ENCODE data around the gene SLC25A19. TPM values are rescaled to one million over a fixed set of nuclear protein-coding genes. Genes with fewer than 3 reads are reported as not detected.

SLC25A19 gene
- total RNA-seq, 4 donors from 2014 or later, result 4.0 to 7.1 (median 5.9) TPM

- no peak for DNase-seq (ENCODE audit: low spot score in 2 of 2)
- 48 to 55% methylated on average over 14 of the region's 14 CpGs for WGBS, 2 donors
- H3K4me3 ChIP-seq (ENCODE audit: low read depth, poor library complexity, severe bottlenecking), result no peak overlapping the region
- intact Hi-C loops (cut with DNase I; ENCODE audit: low total_unique reads), result no loop called here
- no peak for TF ChIP-seq POLR2A (IDR thresholded peaks at IDR 0.05)
- TF ChIP-seq CTCF (IDR thresholded peaks at IDR 0.05), result no peak
These were observed 24.8 kb upstream of the SLC25A19 start for GRCh38 chr17:75313941-75314551.

GRCh38 chr17:75308732-75309629 lies 19.7 kb upstream of the SLC25A19 start:
- H3K4me3 ChIP-seq (ENCODE audit: low read depth, poor library complexity, severe bottlenecking), result no peak overlapping the region
- TF ChIP-seq POLR2A (IDR thresholded peaks at IDR 0.05), result no peak
- no peak for TF ChIP-seq CTCF (IDR thresholded peaks at IDR 0.05)
- intact Hi-C loops (cut with DNase I; ENCODE audit: low total_unique reads), result no loop called here
- WGBS, 2 donors, result 52 to 65% methylated on average over 20 of the region's 20 CpGs
- no peak for DNase-seq (ENCODE audit: low spot score in 2 of 2)

GRCh38 chr17:75307957-75308731 lies 18.9 kb upstream of the SLC25A19 start:
- no peak for DNase-seq (ENCODE audit: low spot score in 2 of 2)
- no peak for TF ChIP-seq CTCF (IDR thresholded peaks at IDR 0.05)
- 78 to 81% methylated on average over 12 to 13 of the region's 13 CpGs for WGBS, 2 donors
- H3K4me3 ChIP-seq (ENCODE audit: low read depth, poor library complexity, severe bottlenecking), result no peak overlapping the region
- intact Hi-C loops (cut with DNase I; ENCODE audit: low total_unique reads), result no loop called here

GRCh38 chr17:75301502-75302206 lies 12.4 kb upstream of the SLC25A19 start:
- WGBS, 2 donors, result 87% methylated on average over 17 of the region's 17 CpGs
- intact Hi-C loops (cut with DNase I; ENCODE audit: low total_unique reads), result no loop called here
- DNase-seq (ENCODE audit: low spot score in 2 of 2), result no peak

More at GRCh38 chr17:75301502-75302206, 12.4 kb upstream of the SLC25A19 start:
- no peak overlapping the region for H3K4me3 ChIP-seq (ENCODE audit: low read depth, poor library complexity, severe bottlenecking)
- TF ChIP-seq CTCF (IDR thresholded peaks at IDR 0.05), result no peak
- no peak for TF ChIP-seq POLR2A (IDR thresholded peaks at IDR 0.05)

Data from lower leg skin (tissue), 4 donors.